NT2/D1 (cell line): ENCODE results near the gene SLC44A3.

ENCODE experiments used
- SUZ12 ChIP-seq: IDR thresholded peaks from 2 replicates; pipeline ENCODE4 v1.6.1; 2011; ENCODE audit not compliant: insufficient read length, insufficient read depth; ENCODE audit errors: extremely low read depth
- ZNF274 ChIP-seq: IDR thresholded peaks from 2 replicates; pipeline ENCODE4 v1.6.1; 2011; ENCODE audit warnings: mild to moderate bottlenecking, low read depth, low read length

- TF ChIP-seq ZNF274 (no peak), SUZ12 (no peak)
Observed at GRCh38 chr1:94906382-94906781, 86.2 kb downstream of the SLC44A3 start.
